ENCODE measurements around the gene GCN1. TPM values are rescaled to one million over a fixed set of nuclear protein-coding genes. Genes with fewer than 3 reads are reported as not detected.

The GCN1 gene
- total RNA-seq, 1 experiment from 2014 or later: 117 TPM

GRCh38 chr12:120235369-120236323 lies 41.1 kb upstream of the GCN1 start:
- H3K4me3 Mint-ChIP-seq (ENCODE audit: unreplicated experiment): peak overlapping the region; percentile 27
- CTCF ChIA-PET: interaction anchor here (0.5 to 24.9 kb wide), 9 partner anchors 7 to 321 kb away, joined by 3 to 336 read pairs (median 8); partner anchors contain the start of genes PXN and RPLP0

GRCh38 chr12:120234643-120235368 lies 40.3 kb upstream of the GCN1 start:
- Mint-ChIP-seq H3K4me1 (ENCODE audit: insufficient read depth, unreplicated experiment) (peaks cover 74% of the 10 kb centered on the region), H3K27ac (ENCODE audit: low read depth, unreplicated experiment) (peak overlapping the region; percentile 79), H3K4me3 (ENCODE audit: unreplicated experiment) (peak overlapping the region; percentile 27), H3K9me3 (ENCODE audit: unreplicated experiment) (no peaks in the 10 kb centered on the region), H3K36me3 (ENCODE audit: insufficient read depth, unreplicated experiment) (peaks cover 18% of the 10 kb centered on the region), H3K27me3 (ENCODE audit: insufficient read depth, unreplicated experiment) (no peaks in the 10 kb centered on the region)
- peak; percentile 92 for DNase-seq (ENCODE audit: unreplicated experiment)
- TF ChIP-seq CTCF (IDR thresholded peaks at IDR 0.05; ENCODE audit: unreplicated experiment): peak; percentile 35
- BruUV-seq (replicated peaks): no TSS peak
- intact Hi-C loops (cut with micrococcal nuclease): loop anchor here (1.0 kb wide), 1 partner anchor 27 kb away; no protein-coding TSS in a partner anchor
- ChIA-PET CTCF (interaction anchor here (0.5 to 7.3 kb wide), 8 partner anchors 10 to 320 kb away, joined by 3 to 142 read pairs (median 6); partner anchors contain the start of genes PXN and RPLP0), POLR2A (interaction anchor here (0.6 to 10.7 kb wide), 8 partner anchors 9 to 296 kb away, joined by 3 to 511 read pairs (median 6); partner anchors contain the start of genes PXN, RNU4-1, RNU4-2 and RPLP0)

More at GRCh38 chr12:120235369-120236323, 41.1 kb upstream of the GCN1 start:
- Mint-ChIP-seq H3K36me3 (ENCODE audit: insufficient read depth, unreplicated experiment) (peaks cover 13% of the 10 kb centered on the region), H3K4me1 (ENCODE audit: insufficient read depth, unreplicated experiment) (peaks cover 67% of the 10 kb centered on the region), H3K27ac (ENCODE audit: low read depth, unreplicated experiment) (peak overlapping the region; percentile 79), H3K27me3 (ENCODE audit: insufficient read depth, unreplicated experiment) (no peaks in the 10 kb centered on the region), H3K9me3 (ENCODE audit: unreplicated experiment) (no peaks in the 10 kb centered on the region)
- intact Hi-C loops (cut with micrococcal nuclease): no loop called here
- DNase-seq (ENCODE audit: unreplicated experiment): no peak
- TF ChIP-seq CTCF (IDR thresholded peaks at IDR 0.05; ENCODE audit: unreplicated experiment): no peak
- POLR2A ChIA-PET: interaction anchor here (0.6 to 10.7 kb wide), 8 partner anchors 8 to 295 kb away, joined by 3 to 511 read pairs (median 6); partner anchors contain the start of genes PXN, RNU4-1, RNU4-2 and RPLP0
- no TSS peak for BruUV-seq (replicated peaks)

- CTCF ChIA-PET: interaction anchor here (0.7 to 12.4 kb wide), 6 partner anchors 16 to 71 kb away, joined by 3 to 454 read pairs (median 46); partner anchors contain the start of genes PXN, RNU4-1, RPLP0 and SIRT4
- H3K36me3 Mint-ChIP-seq (ENCODE audit: insufficient read depth, unreplicated experiment): peaks cover 36% of the 10 kb centered on the region
- peak; percentile 97 for DNase-seq (ENCODE audit: unreplicated experiment)
- intact Hi-C loops (cut with micrococcal nuclease): loop anchor here (1.0 kb wide), 1 partner anchor 60 kb away; the partner anchor contains the start of gene RNU4-2
- TF ChIP-seq CTCF (IDR thresholded peaks at IDR 0.05; ENCODE audit: unreplicated experiment): no peak
- no peaks in the 10 kb centered on the region for H3K27me3 Mint-ChIP-seq (ENCODE audit: insufficient read depth, unreplicated experiment)
- H3K9me3 Mint-ChIP-seq (ENCODE audit: unreplicated experiment): no peaks in the 10 kb centered on the region
- H3K27ac Mint-ChIP-seq (ENCODE audit: low read depth, unreplicated experiment): peak overlapping the region; percentile 86
- H3K4me1 Mint-ChIP-seq (ENCODE audit: insufficient read depth, unreplicated experiment): peaks cover 70% of the 10 kb centered on the region
- BruUV-seq (replicated peaks): no TSS peak
- H3K4me3 Mint-ChIP-seq (ENCODE audit: unreplicated experiment): peak overlapping the region; percentile 61
- POLR2A ChIA-PET: interaction anchor here (0.7 to 17.7 kb wide), 7 partner anchors 9 to 113 kb away, joined by 3 to 549 read pairs (median 88); partner anchors contain the start of genes GCN1, PXN, RNU4-1 and RNU4-2
These were observed 36.9 kb upstream of the GCN1 start for GRCh38 chr12:120231316-120232011.
